Sigmoid colon (tissue), 7 donors: ENCODE measurements around the gene CHST14. TPM values are rescaled to one million over a fixed set of nuclear protein-coding genes. Genes with fewer than 3 reads are reported as not detected.

Experiments used
- DNase-seq: peaks from one replicate; pipeline ENCODE4 v3.0.0-alpha.2; 2019
- H3K27ac ChIP-seq, 4 donors: fragments of 200-600 bp; sonication (generic); one replicate each; pipeline ENCODE4 v1.5.1; 2016 to 2019; ENCODE audit warnings: mild to moderate bottlenecking in 1 of 4
- H3K27me3 ChIP-seq, 3 donors: fragments of 200-600 bp; sonication (generic); one replicate each; pipeline ENCODE4 v1.5.1; 2019; ENCODE audit warnings: mild to moderate bottlenecking in 1 of 3
- H3K36me3 ChIP-seq, 4 donors: fragments of 200-600 bp; sonication (generic); one replicate each; pipeline ENCODE4 v1.5.1; 2016 to 2019
- H3K4me1 ChIP-seq, 4 donors: fragments of 200-600 bp; sonication (generic); one replicate each; pipeline ENCODE4 v1.5.1; 2017 to 2019
- H3K4me3 ChIP-seq, 4 donors: fragments of 200-600 bp; sonication (generic); one replicate each; pipeline ENCODE4 v1.5.1; 2017 to 2019; ENCODE audit warnings: mild to moderate bottlenecking in 2 of 4, moderate library complexity in 1 of 4
- H3K9me3 ChIP-seq, 4 donors: fragments of 200-600 bp in 3 of 4; sonication (generic) in 3 of 4; one replicate each; pipeline versions ENCODE4 v1.5.1 to v1.6.1; 2013 to 2019
- EP300 ChIP-seq, 4 donors: sonication (generic); formaldehyde crosslinking; IDR thresholded peaks; one replicate each; pipeline ENCODE4 v1.6.1; 2017; ENCODE audit warnings: antibody characterized with exemption in 4 of 4
- POLR2A ChIP-seq, 2 donors: fragments of 450-650 bp; IDR thresholded peaks; one replicate each; pipeline ENCODE4 v1.6.1; 2016; ENCODE audit warnings: antibody characterized with exemption in 2 of 2, mild to moderate bottlenecking in 2 of 2, moderate library complexity in 2 of 2
- POLR2AphosphoS5 ChIP-seq, 4 donors: sonication (generic); formaldehyde crosslinking; IDR thresholded peaks; one replicate each; pipeline ENCODE4 v1.6.1; 2017; ENCODE audit warnings: antibody characterized with exemption in 4 of 4
- WGBS, 2 donors: extraction: QIAGEN DNeasy Blood & Tissue Kit; methylation state at CpG; one replicate each; pipeline ENCODE4 v1.1.7; 2013; 5-methylcytosine and 5-hydroxymethylcytosine counted together
- intact Hi-C: fragments of 100-400 bp; cut with DNase I; formaldehyde crosslinking; loops from one replicate; pipeline ENCODE4 v1.15.1; 2023
- polyA plus RNA-seq, 3 donors: library from polyadenylated mRNA; stranded (reverse); fragments of 200-250 nt; gene quantifications; one replicate each; pipeline ENCODE4 v1.2.3, GENCODE V29; 2013
- total RNA-seq, 4 donors: library from RNA; depleted of rRNA; stranded (reverse); fragments of >200 nt; gene quantifications; one replicate each; pipeline ENCODE4 v1.1.0, GENCODE V29; 2016
- TF ChIP-seq, protein P1 (sequence below), 4 experiments: fragments of 450-650 bp in 3 of 4; fragments of 200-600 bp in 1 of 4; IDR thresholded peaks; one replicate each; pipeline ENCODE4 v1.5.1; 2016 to 2019; ENCODE audit warnings: antibody characterized with exemption in 4 of 4, mild to moderate bottlenecking in 3 of 4, moderate library complexity in 2 of 4
- donor health status: healthy with polysubstance abuse.
- donor health status: Bipolar disorder and iron deficiency.
- donor health status: healthy.

The CHST14 gene
- total and polyA plus RNA-seq, 7 donors: 1.2 to 10.2 (median 6.4) TPM

DNA sequence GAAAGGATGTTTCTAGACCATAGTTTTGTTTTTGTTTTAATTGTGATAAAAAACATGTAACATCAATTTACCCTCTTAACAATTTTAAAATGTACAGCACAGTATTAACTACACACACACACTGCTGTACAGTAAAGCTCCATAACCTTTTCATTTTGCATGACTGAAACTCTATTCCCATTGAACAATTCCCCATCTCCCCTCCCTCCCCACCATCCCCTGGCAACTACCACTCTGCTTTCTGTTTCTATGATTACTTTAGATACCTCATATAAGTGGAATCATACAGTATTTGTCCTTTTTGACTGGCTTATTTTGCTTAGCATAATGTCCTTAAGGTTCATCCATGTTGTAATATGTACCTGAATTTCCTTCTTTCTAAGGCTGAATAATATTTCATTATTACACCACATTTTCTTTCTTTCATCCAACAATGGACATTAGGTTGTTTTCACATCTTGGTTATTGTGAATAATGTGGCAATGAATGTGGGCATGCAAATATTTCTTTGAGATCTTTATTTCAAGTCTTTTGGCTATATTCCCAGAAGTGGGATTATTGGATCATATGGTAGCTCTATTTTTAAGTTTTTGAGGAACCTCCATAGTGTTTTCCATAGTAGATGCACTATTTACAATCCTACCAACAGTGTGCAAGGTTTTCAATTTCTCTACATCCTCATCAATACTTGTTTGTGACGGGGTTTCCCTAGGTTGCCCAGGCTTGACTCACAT is 10.7 kb downstream of the CHST14 start:
- intact Hi-C loops: no loop called here
- Histone ChIP-seq H3K4me3 (no peak overlapping the region), H3K27ac (no peak overlapping the region), H3K36me3 (no peaks in the 10 kb centered on the region), H3K9me3 (no peaks in the 10 kb centered on the region), H3K4me1 (no peaks in the 10 kb centered on the region), H3K27me3 (no peaks in the 10 kb centered on the region)
- WGBS, 2 donors: 87 to 89% methylated on average over 1 of the region's 1 CpG
- DNase-seq: no peak
- TF ChIP-seq POLR2AphosphoS5 (IDR thresholded peaks at IDR 0.05) (no peak), POLR2A (IDR thresholded peaks at IDR 0.05) (no peak), EP300 (IDR thresholded peaks at IDR 0.05) (no peak)
- TF ChIP-seq, protein P1, sequence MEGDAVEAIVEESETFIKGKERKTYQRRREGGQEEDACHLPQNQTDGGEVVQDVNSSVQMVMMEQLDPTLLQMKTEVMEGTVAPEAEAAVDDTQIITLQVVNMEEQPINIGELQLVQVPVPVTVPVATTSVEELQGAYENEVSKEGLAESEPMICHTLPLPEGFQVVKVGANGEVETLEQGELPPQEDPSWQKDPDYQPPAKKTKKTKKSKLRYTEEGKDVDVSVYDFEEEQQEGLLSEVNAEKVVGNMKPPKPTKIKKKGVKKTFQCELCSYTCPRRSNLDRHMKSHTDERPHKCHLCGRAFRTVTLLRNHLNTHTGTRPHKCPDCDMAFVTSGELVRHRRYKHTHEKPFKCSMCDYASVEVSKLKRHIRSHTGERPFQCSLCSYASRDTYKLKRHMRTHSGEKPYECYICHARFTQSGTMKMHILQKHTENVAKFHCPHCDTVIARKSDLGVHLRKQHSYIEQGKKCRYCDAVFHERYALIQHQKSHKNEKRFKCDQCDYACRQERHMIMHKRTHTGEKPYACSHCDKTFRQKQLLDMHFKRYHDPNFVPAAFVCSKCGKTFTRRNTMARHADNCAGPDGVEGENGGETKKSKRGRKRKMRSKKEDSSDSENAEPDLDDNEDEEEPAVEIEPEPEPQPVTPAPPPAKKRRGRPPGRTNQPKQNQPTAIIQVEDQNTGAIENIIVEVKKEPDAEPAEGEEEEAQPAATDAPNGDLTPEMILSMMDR (IDR thresholded peaks at IDR 0.05): no peak

DNA sequence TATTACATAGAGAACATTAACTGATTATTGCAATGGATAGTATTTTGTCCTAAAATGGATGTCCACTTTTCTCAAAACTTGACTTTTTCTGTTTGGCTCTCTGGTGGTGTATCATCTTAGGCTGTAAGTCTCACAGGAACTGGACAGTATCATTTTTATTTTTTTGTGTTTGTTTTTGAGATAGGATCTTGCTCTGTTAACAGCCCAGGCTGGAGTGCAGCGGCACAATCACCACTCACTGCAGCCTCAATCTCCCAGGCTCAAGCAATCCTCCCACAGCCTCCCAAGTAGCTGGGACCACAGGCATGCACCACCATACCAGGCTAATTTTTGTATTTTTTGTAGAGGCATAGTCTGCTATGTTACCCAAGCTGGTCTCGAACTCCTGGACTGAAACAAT is 13.1 kb downstream of the CHST14 start:
- H3K9me3 ChIP-seq: no peaks in the 10 kb centered on the region
- TF ChIP-seq EP300 (IDR thresholded peaks at IDR 0.05) (no peak), POLR2A (IDR thresholded peaks at IDR 0.05) (no peak), POLR2AphosphoS5 (IDR thresholded peaks at IDR 0.05) (no peak)
- TF ChIP-seq, protein P1 (IDR thresholded peaks at IDR 0.05): no peak
- DNase-seq: no peak
- intact Hi-C loops: no loop called here
- no peak overlapping the region for H3K27ac ChIP-seq
- 93 to 96% methylated on average over 2 of the region's 2 CpGs for WGBS, 2 donors
- no peaks in the 10 kb centered on the region for H3K27me3 ChIP-seq
- H3K4me1 ChIP-seq: no peaks in the 10 kb centered on the region
- no peak overlapping the region for H3K4me3 ChIP-seq
- no peaks in the 10 kb centered on the region for H3K36me3 ChIP-seq

DNA sequence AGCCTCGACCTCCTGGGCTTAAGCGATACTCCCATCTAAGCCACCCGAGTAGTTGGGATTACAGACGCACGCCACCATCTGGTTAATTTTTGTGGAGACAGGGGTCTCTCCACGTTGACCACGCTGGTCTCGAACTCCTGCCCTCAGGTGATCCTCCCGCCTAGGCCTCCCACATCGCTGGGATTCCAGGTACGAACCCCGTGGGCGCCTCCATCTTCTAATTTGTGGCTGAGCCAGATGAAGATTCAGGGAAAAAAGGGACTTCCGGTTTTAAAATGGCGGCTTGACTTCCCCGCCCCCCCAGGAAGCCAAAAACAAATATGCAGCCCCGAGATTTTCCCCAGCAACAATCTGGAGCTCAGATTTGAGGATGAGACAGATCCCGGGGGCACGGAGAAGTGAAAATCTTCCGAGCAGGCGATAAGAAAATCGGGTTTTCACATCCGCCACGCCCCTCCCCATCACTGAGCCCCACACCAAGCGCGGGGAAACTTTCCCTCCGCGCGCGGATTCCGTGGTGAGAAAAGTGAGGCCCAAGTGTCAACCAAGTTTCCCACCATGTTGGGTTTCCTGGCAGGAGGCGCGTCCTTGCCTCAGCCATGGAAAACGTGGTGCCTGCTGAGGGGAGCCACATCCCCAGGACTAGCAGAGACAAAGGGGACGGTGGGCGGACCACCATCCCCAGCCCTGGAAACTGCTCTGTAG is 15.4 kb downstream of the CHST14 start:
- peak overlapping the region in 1 of 4 donors; percentile 12 for H3K4me3 ChIP-seq
- TF ChIP-seq EP300 (IDR thresholded peaks at IDR 0.05) (no peak), POLR2AphosphoS5 (IDR thresholded peaks at IDR 0.05) (no peak), POLR2A (IDR thresholded peaks at IDR 0.05) (no peak)
- TF ChIP-seq, protein P1 (IDR thresholded peaks at IDR 0.05): no peak
- H3K27ac ChIP-seq: no peak overlapping the region
- intact Hi-C loops: no loop called here
- no peak for DNase-seq
- H3K9me3 ChIP-seq: no peaks in the 10 kb centered on the region
- no peaks in the 10 kb centered on the region for H3K27me3 ChIP-seq
- 89 to 94% methylated on average over 36 of the region's 36 CpGs for WGBS, 2 donors
- no peaks in the 10 kb centered on the region for H3K36me3 ChIP-seq
- no peaks in the 10 kb centered on the region for H3K4me1 ChIP-seq

DNA sequence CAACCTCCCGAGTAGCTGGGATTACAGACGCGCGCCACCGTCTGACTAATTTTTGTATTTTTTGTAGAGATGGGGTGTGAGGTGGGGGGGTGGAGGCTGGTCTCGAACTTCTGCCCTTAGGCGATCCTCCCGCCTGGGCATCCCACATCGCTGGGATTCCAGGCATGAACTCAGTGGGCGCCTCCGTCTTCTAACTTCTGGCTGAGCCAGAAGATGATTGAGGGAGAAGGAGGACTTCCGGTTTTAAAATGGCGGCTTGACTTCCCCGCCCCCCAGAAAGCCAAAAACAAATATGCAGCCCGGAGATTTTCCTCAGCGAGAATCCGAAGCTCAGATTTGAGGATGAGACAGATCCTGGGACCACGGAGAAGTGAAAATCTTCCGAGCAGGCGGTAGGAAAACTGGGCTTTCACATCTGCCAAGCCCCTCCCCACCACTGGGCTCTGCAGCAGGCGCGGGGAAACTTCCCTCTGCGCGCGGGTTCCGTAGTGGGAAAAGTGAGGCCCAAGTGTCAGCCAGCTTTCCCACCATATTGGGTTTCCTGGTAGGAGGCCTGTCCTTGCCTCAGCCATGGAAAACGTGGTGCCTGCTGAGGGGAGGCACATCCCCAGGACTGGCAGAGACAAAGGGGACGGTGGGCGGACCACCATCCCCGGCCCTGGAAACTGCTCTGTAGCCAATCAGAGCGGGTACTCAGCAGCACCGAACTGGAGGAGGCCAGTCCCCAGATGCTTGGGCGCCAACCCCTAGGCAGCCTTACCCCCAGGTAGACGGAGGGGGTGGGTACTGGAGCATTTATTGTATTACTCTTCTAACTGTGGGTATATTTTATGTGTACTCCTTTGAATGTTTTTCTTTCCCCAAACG is 17.3 kb downstream of the CHST14 start:
- H3K27me3 ChIP-seq: no peaks in the 10 kb centered on the region
- WGBS, 2 donors: 93 to 94% methylated on average over 35 of the region's 35 CpGs
- TF ChIP-seq EP300 (IDR thresholded peaks at IDR 0.05): no peak
- TF ChIP-seq, protein P1 (IDR thresholded peaks at IDR 0.05): no peak
- TF ChIP-seq POLR2A (IDR thresholded peaks at IDR 0.05): no peak
- TF ChIP-seq POLR2AphosphoS5 (IDR thresholded peaks at IDR 0.05): no peak
- H3K9me3 ChIP-seq: no peaks in the 10 kb centered on the region
- no peaks in the 10 kb centered on the region for H3K36me3 ChIP-seq
- H3K27ac ChIP-seq: no peak overlapping the region
- H3K4me3 ChIP-seq: no peak overlapping the region
- intact Hi-C loops: no loop called here
- no peak for DNase-seq
- no peaks in the 10 kb centered on the region for H3K4me1 ChIP-seq
